Measurements from ENCODE around the gene OPN4.
A peak's percentile ranks its signal among the peaks of the same experiment; 100 is the strongest.

OPN4 gene

DNA sequence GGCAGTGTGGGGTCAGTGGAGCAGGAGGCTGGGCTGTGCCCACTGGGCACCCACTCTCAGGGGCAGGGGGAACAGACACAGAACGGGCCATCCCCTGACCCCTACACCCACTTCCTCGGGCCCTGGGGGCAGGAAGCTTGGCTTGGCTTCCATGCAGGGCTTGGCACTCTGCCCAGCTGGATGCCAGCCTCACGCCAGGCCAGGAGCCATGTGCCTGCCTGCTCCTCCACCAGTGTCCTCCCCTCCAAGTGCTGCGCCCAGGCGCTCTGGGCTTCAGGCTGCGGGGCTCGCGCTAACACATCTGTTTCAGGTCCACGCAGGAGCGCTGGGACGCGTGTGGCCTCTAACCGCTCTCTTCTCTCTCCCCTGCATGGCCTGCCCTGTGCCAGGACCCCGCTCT is 26.7 kb downstream of the OPN4 start:
- DNase-seq (ENCODE audit: low read depth), result no peak

DNA sequence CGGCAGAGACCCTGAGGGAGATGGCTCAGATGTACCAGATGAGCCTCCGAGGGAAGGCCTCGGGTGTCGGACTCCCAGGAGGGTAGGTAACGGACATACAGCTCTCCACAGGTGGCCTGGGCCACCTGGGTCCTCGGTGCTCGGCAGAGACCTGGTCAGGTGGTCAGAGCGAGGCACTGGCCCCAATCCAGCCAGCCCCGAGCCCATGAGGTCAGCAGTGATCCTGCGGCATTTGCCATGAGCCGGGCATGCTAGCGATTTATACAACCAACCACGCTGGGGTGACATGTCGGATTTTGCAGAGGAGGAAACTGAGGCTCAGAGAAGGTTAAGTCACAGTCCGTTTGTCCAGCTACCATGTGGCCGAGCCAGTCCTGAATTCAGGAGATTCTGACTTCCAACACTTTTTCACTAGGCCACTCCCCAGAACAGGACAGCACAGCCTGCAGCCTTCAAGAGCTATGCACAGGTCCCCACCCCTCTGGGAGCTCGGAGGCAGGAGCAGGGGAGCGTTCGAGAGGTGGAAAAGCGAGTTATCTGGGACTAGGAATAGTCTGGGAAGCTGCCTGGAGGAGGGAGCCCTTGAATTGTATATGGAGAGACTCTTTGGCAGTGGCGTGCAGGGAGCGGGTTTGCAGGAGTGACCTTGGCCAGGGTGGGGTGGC is 27.5 kb downstream of the OPN4 start:
- no peak for DNase-seq (ENCODE audit: low read depth)

DNA sequence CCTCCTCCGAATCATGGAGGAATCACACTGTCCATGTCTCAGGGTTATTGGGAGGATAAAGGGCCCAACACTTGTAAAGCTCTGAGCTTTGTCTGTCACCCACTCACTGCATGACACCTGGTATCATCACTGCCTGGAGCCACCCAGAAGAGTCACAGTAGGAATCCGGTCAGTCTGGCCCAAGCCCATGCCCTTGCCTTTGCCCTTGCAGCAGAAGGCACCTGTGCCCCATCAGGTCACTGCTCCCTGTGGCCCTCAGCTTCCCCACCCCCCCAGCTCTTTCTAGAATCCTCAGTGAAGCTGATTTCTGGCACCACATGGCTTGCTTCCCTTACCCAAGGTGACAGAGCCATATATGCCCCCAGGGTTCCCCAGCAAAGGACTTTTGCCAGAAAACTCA is 28.3 kb downstream of the OPN4 start:
- no peak for DNase-seq (ENCODE audit: low read depth)

DNA sequence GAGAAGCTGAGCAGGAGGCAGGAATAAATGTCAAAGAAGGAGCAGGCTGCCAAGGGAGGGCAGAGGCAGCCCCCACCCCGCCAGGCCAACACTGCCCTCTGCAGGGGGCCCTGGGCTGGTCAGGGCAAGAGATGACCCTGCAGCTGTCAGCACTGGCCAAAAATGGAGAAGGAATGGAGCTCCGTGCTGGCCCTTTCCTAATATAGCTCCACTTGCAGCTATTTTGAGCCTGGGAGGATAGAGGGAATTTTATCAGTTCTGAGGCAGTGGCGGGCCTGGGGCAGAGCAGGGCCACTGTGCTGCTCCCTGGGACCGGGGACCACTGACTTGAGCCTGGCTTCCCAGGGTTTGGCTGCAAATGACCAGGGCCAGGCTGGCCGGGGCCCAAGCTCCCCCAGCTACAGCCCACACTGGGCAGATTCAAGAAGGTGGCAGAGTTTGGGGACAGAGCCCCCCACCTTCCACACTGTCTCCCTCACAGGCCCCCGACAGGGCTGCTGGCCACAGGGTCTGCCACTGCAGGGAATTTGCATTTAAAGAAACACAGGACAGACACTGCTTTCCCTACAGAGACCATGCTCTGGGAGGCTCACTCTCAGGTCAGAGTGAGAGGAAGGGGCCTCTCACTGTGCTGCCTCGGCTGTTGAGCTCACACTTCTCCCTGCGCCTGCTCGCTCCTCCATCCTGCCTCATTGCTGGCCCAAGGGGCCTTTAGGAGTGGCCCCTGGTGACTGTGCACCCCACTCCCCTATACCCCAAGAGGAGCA is 30.2 kb downstream of the OPN4 start:
- no peak for DNase-seq (ENCODE audit: low read depth)

DNA sequence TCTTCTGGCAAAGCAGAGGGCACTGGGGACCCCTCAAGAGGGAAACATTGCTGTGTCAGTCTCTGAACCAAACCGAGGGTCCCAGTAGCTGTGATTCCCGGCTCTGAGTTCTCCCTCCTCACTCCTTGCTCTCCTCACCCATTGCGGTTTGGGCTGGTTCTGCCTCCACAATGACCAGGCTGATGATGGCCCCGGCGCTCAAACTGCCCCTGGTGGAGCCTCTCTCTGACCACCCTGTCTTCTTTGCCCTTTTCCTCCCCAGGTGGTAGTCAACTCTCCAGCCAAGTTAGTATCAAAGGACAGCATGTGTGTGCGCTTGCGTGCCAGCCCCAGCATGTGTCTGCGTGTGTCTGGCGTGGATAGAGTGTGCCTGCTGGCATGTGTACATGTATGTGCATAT is 31.1 kb downstream of the OPN4 start:
- DNase-seq (ENCODE audit: low read depth), result no peak

DNA sequence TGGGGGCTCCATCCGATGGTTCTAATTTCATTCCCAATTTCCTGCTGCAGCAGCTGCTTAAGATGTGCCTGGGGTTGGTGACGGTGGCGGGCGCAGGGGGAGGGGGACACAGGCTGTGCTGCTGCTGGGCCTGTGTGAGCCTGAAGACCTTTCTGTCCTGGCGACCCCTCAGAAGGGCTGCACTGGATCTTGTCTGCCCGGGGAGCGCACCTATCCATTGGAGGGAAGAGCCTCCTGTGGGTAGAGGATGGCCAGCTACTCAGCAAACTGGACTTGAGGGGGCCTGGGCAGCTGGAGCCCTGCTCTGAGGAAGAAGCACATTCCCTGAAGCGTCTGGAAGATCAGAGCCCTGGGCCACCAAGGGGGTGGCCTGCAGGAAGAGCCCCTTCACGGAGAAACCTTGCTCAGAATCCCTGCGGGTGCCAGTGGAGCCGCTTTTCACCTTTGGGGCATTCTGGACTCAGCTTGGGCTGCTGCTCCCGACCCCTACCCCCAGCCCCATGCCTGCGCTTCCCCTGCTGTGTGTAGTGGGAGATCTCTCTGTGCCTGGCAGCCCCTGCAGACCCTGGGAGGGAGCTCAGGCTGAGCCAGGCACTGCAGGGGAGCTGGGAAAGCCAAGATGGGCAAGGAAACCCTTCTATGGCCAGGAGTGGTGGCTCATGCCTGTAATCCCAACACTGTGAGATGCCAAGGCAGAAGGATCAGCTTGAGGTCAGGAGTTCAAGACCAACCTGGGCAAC is 31.7 kb downstream of the OPN4 start:
- DNase-seq (ENCODE audit: low read depth), result no peak

DNA sequence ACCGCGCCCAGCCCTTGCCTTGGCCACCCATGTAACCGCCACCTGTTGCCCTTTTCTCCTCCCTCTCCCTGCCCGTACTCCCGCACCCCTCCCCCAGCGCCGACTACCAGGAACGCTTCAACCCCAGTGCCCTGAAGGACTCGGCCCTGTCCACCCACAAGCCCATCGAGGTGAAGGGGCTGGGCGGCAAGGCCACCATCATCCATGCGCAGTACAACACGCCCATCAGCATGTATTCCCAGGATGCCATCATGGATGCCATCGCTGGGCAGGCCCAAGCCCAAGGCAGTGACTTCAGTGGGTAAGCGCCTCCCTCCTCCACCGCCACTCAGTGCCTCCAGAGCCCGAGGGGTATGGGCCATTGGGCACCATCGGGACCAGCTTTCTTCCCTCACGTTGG is 32.6 kb downstream of the OPN4 start:
- DNase-seq (ENCODE audit: low read depth), result no peak

DNA sequence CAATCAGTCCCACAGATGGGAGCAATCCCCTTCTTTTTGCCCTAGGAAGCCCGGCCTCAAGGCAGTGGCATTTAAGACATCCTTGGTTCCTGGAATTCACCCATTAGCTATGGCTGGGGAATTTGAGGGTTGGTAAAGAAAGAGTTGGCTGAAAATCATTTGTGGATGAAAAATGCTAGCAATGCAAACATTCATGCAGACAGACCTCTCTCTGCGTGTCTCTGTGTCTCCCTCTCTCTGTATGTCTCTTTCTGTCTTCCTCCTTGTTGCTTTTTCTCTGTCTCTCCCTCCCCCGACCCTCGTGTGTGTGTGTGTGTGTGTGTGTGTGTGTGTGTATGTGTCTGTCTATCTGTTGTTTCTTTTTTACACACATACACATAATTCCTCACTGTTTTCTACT is 33.4 kb downstream of the OPN4 start:
- peak; percentile 56 for DNase-seq (ENCODE audit: low read depth)

DNA sequence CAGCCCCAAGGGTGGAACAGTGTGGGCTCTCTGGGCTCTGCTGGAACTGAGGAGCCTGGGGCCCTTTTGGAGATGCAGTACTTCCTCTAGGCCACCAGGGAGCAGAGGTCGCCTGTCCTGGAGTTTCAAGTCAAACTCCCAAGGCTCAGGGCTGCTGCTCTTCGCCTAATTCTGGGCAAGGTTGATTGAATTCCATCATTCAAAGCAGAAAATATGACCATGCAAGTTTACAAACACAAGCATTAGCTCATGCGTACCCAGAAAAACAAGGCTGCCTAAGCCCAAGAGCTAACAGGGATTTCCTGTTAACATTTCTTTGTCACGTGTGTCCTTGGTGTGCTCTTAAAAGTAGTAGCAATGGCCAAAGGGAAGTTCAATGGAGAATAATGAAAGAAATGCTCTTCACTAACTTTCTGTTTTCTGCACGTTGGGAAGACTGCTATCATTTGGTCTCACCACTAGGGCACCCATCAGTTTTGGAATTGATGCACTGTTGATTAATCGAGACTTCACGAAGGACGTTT is 34.1 kb downstream of the OPN4 start:
- DNase-seq (ENCODE audit: low read depth), result no peak

DNA sequence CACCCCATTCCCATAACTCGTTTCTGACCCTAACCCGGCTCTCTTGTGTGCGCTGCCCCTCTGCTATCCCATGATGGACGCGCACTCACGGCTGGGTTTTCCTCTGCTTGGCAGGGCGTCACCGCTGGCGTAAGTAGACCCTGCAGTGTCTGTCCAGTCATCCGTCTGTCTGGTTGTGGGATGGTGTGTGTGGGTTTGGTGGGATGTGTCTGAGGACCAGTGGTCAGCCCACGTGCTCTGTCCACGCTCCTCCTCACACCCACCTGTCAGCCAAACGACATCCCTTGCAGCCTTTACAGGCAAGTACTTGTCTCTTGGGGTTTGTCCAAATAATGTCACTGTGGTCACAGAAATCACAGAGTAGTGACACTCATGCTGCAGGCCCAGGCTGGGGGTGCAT is 34.8 kb downstream of the OPN4 start:
- no peak for DNase-seq (ENCODE audit: low read depth)

DNA sequence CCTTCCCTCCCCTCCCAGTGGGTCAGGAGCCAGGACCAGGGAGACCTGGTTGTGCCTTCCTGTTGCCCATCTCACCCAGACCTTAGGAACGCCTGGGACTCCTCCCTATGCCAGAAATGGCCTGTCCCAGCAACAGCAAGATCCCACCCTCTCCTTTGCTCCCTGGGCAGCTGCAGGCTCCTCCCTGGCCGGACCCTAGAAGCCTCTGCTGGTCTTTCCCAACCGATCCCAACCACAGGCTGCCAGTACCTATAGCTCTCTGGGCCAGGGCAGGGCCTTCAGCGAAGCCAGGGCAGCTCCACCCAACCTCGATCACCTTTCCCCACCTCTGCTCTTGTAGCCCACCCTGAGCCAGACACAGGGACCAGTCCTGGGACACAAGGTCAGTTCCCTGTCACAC is 35.9 kb downstream of the OPN4 start:
- no peak for DNase-seq (ENCODE audit: low read depth)

DNA sequence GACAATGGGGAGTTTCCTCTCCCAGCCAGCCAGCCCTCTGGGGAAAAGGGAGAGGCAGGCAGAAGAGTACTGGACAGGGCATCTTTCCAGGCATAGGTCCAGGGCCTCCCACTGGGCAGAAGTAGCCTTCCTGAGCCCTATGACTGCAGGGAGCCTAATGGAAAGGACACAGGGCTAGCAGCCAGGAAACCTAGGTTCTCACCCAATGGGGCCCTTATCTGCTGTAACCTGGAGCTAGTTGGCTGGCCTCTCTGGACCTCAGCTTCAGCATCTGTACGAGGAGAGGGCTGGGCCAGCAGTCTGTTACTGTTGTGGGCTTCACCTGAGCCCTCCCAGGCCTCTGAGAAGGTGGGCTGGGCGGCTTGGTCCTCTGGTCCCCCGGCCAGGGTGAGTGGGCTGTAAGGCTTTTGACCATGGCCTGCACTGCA is 36.3 kb downstream of the OPN4 start:
- no peak for DNase-seq (ENCODE audit: low read depth)

DNA sequence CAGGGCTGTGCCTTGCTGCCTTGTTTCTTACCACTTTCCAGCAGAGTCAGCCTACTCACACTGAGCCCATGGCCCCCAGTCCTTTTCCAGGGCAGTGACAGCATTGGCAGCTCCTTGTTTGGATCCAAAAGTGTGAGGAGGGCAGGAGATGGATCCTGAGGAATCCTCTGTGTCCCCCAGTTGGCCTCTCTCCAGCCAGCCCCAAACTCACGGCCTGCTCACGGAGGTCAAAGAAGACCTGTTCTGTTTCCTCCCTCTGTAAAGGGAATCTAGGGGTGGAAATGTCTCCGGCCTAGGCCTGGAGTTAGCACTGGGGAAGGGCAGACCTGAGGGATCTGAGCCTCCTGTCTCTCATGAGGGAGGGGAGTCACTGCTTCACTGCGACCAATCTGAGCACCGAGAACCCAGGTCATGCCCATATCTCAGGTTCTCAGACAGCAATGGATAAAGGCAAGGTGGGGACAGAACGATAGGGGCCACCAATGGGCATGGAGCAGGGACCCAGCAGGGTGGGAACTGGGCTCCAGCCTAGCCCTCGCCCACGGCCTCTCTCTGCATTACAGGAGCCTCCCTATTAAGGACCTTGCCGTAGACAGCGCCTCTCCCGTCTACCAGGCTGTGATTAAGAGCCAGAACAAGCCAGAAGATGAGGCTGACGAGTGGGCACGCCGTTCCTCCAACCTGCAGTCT is 37.1 kb downstream of the OPN4 start:
- no peak for DNase-seq (ENCODE audit: low read depth)

DNA sequence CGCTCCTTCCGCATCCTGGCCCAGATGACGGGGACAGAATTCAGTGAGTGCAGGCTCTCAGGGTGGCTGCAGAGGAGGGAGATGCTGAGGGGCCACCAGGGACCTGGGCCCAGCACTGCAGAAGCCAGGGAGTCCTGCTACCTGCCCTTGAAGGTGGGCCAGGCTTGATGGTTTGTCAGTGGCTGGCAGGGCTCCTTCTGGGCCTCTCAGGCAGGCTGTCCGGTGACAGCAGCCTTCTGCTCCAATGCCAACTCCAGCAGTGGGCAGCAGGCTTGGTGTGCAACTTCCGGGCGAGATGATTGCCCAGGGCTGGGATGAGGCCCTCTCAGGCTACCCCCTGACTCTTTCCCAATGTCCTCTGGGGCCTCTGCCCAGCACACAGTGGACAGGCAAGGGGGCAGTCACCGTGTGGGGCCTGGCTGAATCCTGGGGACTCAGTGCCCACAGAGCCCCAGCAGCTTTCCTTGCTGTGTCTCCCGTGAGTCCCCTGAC is 37.7 kb downstream of the OPN4 start:
- DNase-seq (ENCODE audit: low read depth), result no peak

DNA sequence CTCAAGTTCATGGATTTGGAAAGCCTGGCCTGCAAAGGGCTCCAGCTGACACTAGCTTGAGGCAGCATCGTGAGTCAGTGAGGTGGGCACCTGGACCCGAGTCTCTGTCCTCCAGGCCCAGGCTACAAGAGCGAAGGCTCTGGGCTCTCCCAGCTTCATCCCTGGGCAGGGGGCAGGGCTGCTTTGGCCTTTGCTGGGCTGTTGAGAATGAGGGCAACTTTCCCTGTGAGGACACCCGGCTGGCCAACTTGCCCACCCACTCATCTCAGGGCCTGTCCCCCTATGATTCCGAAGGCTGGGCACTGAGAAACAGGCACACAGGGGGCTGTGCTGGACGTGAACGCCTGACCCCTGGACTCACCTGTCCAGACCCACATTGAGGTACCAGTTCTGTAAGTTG is 38.3 kb downstream of the OPN4 start:
- DNase-seq (ENCODE audit: low read depth), result no peak

DNA sequence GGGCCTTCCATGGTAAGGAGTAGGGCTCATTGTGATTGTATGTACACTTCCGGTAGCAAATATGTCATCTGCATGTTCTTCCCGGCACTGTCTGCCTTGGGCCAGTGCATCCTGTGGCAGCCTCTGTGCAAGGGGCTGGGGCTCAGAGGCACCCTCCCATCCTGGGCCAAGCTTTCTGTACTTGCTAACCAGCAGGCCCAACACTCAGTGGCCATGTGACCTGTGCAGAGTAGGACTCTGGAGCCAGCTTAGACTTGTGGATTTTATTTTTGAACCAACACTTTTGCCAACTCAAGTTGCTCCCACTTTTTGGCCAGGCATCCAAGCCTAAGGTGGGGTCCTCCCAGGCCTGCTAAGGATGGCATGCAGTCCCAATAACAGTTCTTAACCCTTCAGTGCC is 38.9 kb downstream of the OPN4 start:
- no peak for DNase-seq (ENCODE audit: low read depth)

DNA sequence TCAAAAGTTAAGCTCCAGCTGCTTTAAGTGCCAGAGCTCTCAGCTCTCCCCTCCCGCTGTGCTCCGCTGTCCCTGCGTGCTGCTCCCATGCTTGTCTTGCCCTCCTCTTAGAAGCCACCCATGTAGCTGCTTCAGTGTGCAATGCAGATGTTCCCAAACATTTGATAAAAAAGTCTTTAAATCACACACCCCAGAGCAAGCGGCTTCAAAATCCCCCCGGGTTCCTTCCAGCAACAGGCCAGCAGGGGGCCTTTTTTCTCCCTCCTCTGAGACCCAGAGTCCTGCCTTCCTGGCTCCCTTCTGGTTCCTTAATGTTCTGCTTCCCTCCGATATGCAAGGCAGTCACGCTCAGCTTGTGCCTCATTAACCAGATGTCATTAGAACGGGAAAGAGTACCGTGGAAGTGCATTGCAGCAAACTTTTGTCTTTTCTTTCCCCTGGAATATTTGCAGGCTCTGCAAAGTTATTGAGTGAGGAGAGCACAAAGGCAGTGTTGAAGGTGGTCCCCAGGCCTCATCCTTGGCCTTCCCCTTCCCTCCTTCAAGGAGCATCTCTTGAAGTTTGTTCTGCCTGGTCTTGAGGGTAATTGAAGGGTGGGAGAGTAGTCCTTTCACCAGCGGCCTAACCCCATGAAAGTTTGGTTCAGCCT is 39.5 kb downstream of the OPN4 start:
- no peak for DNase-seq (ENCODE audit: low read depth)

DNA sequence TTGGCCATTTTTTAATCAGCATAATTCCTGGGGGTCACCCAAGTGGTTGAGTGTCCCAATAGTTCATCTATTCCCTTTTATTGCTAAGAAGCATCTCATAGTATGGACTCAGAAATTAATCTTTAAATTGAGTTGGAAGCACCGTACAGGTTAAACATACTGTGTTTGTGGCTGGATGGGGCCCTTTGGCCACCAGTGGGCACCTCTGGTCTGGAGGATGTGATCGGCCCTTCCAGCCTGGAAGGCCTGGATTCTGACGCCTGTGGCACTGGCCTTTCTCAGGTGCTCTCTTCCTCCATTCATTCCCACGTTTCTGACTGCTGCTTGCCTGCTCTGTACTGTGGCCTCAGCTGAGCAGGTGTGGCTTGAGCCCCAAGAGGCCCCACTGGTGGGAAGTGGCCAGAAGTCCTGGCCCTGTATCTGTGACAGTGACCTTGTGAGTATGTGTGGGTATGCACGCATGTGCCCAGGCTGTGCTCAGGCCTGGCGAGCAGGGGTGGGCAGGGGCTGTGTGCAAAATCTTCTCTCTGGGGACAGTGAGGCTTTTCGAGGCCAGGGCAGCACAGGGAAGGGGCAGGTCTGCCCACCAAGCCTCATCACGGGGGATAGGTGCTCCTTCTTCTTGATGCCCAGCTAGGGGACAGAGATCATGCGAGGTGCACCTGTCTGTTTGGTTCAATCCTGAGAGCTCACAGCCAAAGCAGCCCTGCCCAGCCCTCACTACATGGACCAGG is 44.0 kb downstream of the OPN4 start:
- DNase-seq (ENCODE audit: low read depth), result no peak

DNA sequence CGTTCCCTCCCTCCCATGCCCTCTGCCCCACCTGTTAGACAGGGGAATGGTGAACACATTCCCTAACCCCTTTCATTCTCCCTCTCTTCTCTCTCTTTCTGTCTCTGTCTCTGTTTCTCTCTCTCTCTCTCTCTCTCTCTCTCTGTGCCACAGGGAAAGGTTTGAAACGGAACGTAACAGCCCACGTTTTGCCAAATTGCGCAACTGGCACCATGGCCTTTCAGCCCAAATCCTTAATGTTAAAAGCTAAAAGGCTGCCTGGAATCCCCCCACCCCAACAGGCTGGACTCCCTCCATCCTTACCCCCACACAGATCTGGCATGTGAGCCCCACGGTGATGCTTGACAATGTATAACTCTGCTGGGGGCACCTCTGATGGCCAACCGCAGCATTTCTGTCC is 44.8 kb downstream of the OPN4 start:
- no peak for DNase-seq (ENCODE audit: low read depth)

DNA sequence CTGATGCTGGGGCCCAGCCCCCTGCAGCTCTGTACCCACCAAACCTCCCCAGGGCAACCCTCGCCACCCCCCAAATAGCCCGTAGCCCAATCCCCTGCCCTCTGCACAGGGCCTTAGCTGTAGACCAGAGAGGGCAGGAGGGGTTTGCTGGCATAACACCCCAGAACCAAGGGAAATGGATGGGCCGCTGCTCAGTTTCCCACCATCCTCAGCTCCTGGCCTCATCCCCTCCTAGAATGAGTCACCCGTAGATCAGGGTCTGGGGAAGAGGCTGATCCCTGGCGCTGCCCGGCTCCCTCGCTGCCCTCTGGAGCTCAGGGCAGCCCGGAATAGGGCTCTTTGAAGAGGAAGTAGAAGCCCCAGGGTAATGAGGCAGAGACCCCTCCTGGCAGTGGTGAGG is 45.2 kb downstream of the OPN4 start:
- no peak for DNase-seq (ENCODE audit: low read depth)

Data from non-pigmented ciliary epithelial cell (primary cell).